Measurements from ENCODE around the gene MED14.

MED14 gene

DNA sequence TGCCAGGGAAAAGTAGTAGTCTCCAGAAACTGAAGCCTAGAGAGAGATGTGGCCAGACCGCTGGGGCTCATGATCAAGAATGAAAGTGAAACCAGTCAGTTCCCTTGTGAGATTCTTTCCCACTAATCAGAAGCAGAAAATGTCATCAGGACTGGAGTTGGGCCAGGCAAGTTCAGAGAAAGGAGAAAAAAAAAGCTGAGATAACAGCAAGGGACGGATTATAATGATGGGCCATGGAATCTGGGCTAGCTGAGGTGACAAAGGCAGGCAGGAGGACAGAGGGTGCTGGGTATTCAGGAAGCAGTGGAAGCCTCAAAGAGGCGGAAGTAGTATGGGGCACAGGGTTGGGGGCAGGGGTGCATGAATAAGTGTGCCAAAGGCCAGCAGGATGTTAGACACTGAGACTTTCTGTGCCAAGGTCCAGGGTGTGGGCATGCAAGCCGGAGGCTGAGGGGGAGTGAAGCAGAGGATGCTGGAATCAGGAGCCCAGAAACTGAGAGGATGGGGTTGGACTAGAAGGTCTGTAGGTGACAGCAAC lies 90.5 kb downstream of the MED14 start:
- DNase-seq: peak; percentile 13 to 40 (median 20)
- peaks cover 27 to 31% of the 10 kb centered on the region in 2 donors for H3K4me1 Mint-ChIP-seq (ENCODE audit: low read depth in 2 of 2)
- ATAC-seq (replicated peaks): peak; percentile 56

GRCh38 chrX:40644176-40644575 lies 91.2 kb downstream of the MED14 start:
- ATAC-seq (replicated peaks) (no peak), DNase-seq (no peak)
- Mint-ChIP-seq H3K4me1 (ENCODE audit: low read depth in 2 of 2) (peaks cover 27 to 31% of the 10 kb centered on the region in 2 donors), H3K4me3 (peak overlapping the region; percentile 90 to 95), H3K27me3 (no peaks in the 10 kb centered on the region), H3K36me3 (ENCODE audit: insufficient read depth) (peaks cover 44% of the 10 kb centered on the region), H3K27ac (peak overlapping the region; percentile 93 to 95), H3K9me3 (no peaks in the 10 kb centered on the region)

More for the DNA sequence above, 90.5 kb downstream of the MED14 start:
- Mint-ChIP-seq H3K27me3 (no peaks in the 10 kb centered on the region), H3K4me3 (peak overlapping the region; percentile 90 to 95), H3K27ac (peak overlapping the region; percentile 93 to 95), H3K36me3 (ENCODE audit: insufficient read depth) (peaks cover 44% of the 10 kb centered on the region), H3K9me3 (no peaks in the 10 kb centered on the region)

DNA sequence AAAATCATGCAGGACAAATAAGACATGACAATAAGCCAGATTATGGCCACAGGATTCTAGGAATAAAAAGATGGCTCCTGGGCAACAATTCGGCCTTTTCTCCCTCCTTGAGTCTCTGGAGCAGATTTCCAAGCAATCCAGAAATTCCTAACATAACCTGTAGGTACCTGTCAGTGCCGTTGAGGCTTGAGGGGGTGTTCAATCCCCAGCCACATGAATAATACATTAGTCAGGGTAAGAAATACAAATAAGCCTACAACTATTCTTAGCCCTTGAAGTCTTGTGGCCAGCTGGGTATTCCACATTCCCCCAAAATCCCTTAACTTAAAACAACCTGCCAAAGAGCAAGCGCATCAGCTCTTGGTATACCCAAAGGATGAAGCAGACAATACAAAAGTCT lies 97.7 kb downstream of the MED14 start:
- ATAC-seq (replicated peaks) (no peak), DNase-seq (no peak)
- Mint-ChIP-seq H3K4me3 (no peak overlapping the region), H3K27me3 (no peaks in the 10 kb centered on the region), H3K4me1 (ENCODE audit: low read depth in 2 of 2) (peaks cover 25% of the 10 kb centered on the region in 2 donors), H3K36me3 (ENCODE audit: insufficient read depth) (peaks cover 62% of the 10 kb centered on the region), H3K9me3 (no peaks in the 10 kb centered on the region), H3K27ac (peak overlapping the region; percentile 17 to 35)

GRCh38 chrX:40632199-40632598 lies 103.1 kb downstream of the MED14 start:
- DNase-seq: no peak
- no peak for ATAC-seq (replicated peaks)
- Mint-ChIP-seq H3K4me3 (no peak overlapping the region), H3K36me3 (ENCODE audit: insufficient read depth) (peaks cover 68% of the 10 kb centered on the region), H3K27me3 (no peaks in the 10 kb centered on the region), H3K27ac (peak overlapping the region in 1 of 2 donors; percentile 82), H3K9me3 (no peaks in the 10 kb centered on the region), H3K4me1 (ENCODE audit: low read depth in 2 of 2) (peaks cover 13 to 16% of the 10 kb centered on the region in 2 donors)

- peaks cover 4% of the 10 kb centered on the region in 2 donors for H3K4me1 Mint-ChIP-seq (ENCODE audit: low read depth in 2 of 2)
- no peak for ATAC-seq (replicated peaks)
- H3K27ac Mint-ChIP-seq: no peak overlapping the region
- H3K9me3 Mint-ChIP-seq: no peaks in the 10 kb centered on the region
- H3K36me3 Mint-ChIP-seq (ENCODE audit: insufficient read depth): peaks cover 37% of the 10 kb centered on the region
- H3K27me3 Mint-ChIP-seq: no peaks in the 10 kb centered on the region
- H3K4me3 Mint-ChIP-seq: no peak overlapping the region
- no peak for DNase-seq
Measured at GRCh38 chrX:40628506-40628905, 106.8 kb downstream of the MED14 start.

GRCh38 chrX:40625294-40625693 lies 110.0 kb downstream of the MED14 start:
- Mint-ChIP-seq H3K27me3 (no peaks in the 10 kb centered on the region), H3K27ac (no peak overlapping the region), H3K9me3 (no peaks in the 10 kb centered on the region), H3K4me3 (no peak overlapping the region), H3K4me1 (ENCODE audit: low read depth in 2 of 2) (no peaks in the 10 kb centered on the region), H3K36me3 (ENCODE audit: insufficient read depth) (peaks cover 24% of the 10 kb centered on the region)
- DNase-seq (no peak), ATAC-seq (replicated peaks) (no peak)

DNA sequence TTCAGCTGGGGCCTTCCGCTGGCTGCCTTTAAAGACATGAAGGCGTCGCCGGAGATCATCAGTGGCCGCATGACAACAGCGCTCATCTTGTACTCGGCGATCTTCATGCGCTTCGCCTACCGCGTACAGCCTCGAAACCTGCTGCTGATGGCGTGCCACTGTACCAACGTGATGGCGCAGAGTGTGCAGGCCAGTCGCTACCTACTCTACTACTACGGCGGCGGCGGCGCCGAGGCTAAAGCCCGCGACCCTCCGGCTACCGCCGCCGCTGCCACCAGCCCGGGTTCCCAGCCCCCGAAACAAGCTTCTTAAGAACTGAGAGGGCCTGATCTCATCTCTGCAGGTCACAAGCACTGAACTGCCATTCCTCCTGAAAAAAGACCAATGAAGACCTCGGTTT lies 111.7 kb downstream of the MED14 start:
- Mint-ChIP-seq H3K27me3 (no peaks in the 10 kb centered on the region), H3K9me3 (no peaks in the 10 kb centered on the region), H3K27ac (no peak overlapping the region), H3K4me1 (ENCODE audit: low read depth in 2 of 2) (no peaks in the 10 kb centered on the region), H3K36me3 (ENCODE audit: insufficient read depth) (peaks cover 17% of the 10 kb centered on the region), H3K4me3 (no peak overlapping the region)
- no peak for ATAC-seq (replicated peaks)
- DNase-seq: no peak

DNA sequence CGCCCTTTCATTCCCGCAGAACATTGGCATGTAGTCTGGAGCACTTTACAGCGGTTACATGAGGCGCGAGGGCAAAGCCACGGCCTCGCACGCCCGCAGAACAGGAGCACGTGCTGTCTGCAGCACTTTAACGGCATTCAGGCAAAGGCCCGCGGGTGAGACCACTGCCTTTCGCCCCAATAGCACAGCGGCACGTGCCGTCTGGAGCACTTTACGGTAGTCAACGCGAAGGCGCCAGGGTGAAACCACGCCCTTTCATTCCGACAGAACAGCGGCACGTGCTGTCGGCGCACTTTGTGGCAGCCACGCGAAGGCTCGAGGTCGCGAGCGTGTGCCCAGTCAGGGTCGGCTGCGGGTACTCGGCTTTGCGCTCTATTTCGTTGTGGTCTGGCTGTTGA lies 112.2 kb downstream of the MED14 start, which contains the start of gene MPC1L:
Gene MPC1L, plus strand, starts transcription at position 290 of the 398 bp plus-strand sequence. CDS start 138 bp downstream, outside the sequence.
- Mint-ChIP-seq H3K27ac (no peak within 1 kb of the TSS), H3K9me3 (no peaks in the 10 kb centered on the region), H3K4me3 (no peak within 1 kb of the TSS), H3K27me3 (no peaks in the 10 kb centered on the region), H3K36me3 (ENCODE audit: insufficient read depth) (peaks cover 14% of the 10 kb centered on the region), H3K4me1 (ENCODE audit: low read depth in 2 of 2) (no peaks in the 10 kb centered on the region)
- DNase-seq: no peak
- no peak for ATAC-seq (replicated peaks)

DNA sequence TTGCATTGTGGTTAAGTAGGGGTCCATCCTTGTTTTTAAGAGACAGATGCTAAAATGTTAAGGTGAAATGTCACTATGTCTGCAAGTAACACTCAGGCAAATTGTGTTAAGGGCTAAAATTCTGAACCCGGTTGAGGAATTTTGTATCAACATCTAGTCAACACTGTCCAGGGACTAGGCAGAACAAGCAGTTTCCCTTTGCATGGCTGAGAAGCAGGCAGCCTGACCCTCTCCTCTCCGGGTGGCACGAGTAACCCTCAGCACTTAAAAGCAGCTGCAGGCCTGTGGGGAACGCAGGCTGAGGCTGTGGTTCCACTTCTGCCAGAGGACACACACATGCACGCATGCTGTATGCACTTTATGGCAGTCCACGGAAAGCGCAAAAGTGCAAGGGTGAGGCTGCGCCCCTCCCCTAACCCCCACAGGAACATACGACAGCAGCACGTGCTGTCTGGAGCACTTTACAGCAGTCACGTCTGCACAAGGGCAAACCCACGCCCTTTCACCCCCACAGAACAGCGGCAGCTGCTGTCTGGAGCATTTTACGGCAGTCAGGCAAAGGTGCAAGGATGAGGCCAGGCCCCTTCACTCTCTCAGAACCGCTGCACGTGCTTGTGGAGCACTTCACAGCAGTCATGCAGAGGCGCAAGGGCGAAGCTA lies 112.7 kb downstream of the MED14 start:
- no peaks in the 10 kb centered on the region for H3K27me3 Mint-ChIP-seq
- DNase-seq (no peak), ATAC-seq (replicated peaks) (no peak)
- no peak overlapping the region for H3K27ac Mint-ChIP-seq
- no peak overlapping the region for H3K4me3 Mint-ChIP-seq
- no peaks in the 10 kb centered on the region for H3K9me3 Mint-ChIP-seq
- no peaks in the 10 kb centered on the region for H3K4me1 Mint-ChIP-seq (ENCODE audit: low read depth in 2 of 2)
- peaks cover 9% of the 10 kb centered on the region for H3K36me3 Mint-ChIP-seq (ENCODE audit: insufficient read depth)

GRCh38 chrX:40617566-40617965 lies 117.8 kb downstream of the MED14 start:
- Mint-ChIP-seq H3K9me3 (no peaks in the 10 kb centered on the region), H3K27ac (no peak overlapping the region), H3K36me3 (ENCODE audit: insufficient read depth) (no peaks in the 10 kb centered on the region), H3K4me3 (no peak overlapping the region), H3K4me1 (ENCODE audit: low read depth in 2 of 2) (no peaks in the 10 kb centered on the region), H3K27me3 (no peaks in the 10 kb centered on the region)
- ATAC-seq (replicated peaks): no peak
- DNase-seq: no peak

GRCh38 chrX:40615976-40616375 lies 119.4 kb downstream of the MED14 start:
- Mint-ChIP-seq H3K9me3 (no peaks in the 10 kb centered on the region), H3K27me3 (no peaks in the 10 kb centered on the region), H3K27ac (no peak overlapping the region), H3K4me1 (ENCODE audit: low read depth in 2 of 2) (no peaks in the 10 kb centered on the region), H3K4me3 (no peak overlapping the region), H3K36me3 (ENCODE audit: insufficient read depth) (no peaks in the 10 kb centered on the region)
- no peak for DNase-seq
- ATAC-seq (replicated peaks): no peak

DNA sequence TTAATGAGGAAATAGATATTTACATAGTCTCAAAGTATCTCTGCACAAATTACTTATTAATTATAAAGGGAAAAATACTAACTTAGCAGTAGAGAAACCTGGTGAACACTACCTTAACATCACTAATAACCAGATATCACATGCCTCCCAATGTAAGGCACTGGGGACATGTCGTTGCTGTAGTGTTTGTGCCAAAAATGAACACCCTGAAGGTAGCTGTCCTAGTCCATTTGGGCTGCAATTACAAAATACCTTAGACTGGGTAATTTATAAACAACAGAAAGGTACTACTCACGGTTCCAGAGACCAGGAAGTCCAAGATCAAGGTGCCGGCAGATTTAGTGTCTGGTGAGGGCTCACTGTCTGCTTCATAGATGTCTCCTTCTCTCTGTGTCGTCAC lies 122.8 kb downstream of the MED14 start:
- ATAC-seq (replicated peaks) (no peak), DNase-seq (no peak)
- H3K27me3 Mint-ChIP-seq: no peaks in the 10 kb centered on the region
- no peaks in the 10 kb centered on the region for H3K36me3 Mint-ChIP-seq (ENCODE audit: insufficient read depth)
- no peaks in the 10 kb centered on the region for H3K4me1 Mint-ChIP-seq (ENCODE audit: low read depth in 2 of 2)
- H3K4me3 Mint-ChIP-seq: no peak overlapping the region
- no peak overlapping the region for H3K27ac Mint-ChIP-seq
- H3K9me3 Mint-ChIP-seq: no peaks in the 10 kb centered on the region

DNA sequence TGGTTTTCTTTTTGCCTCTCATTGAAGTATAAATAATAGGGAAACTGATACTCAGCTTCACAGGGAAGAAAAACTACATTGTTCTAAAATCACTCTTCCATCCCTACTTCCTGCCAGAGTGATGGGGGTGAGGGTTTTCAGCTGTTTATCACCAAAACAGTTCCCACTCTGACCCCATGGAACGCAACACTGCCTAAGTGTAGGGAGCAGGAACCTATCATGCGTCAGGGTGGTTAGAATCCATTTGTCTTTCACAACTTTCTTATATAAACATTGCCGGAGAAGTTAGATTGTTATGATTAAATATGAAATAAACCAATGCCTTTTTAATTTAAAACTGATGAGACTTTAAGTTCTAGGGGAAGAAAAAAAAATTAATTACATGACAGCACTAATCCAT lies 128.0 kb downstream of the MED14 start:
- Mint-ChIP-seq H3K9me3 (no peaks in the 10 kb centered on the region), H3K27ac (no peak overlapping the region), H3K36me3 (ENCODE audit: insufficient read depth) (peaks cover 17% of the 10 kb centered on the region), H3K27me3 (no peaks in the 10 kb centered on the region), H3K4me1 (ENCODE audit: low read depth in 2 of 2) (no peaks in the 10 kb centered on the region), H3K4me3 (no peak overlapping the region)
- no peak for DNase-seq
- no peak for ATAC-seq (replicated peaks)

GRCh38 chrX:40603446-40603845 lies 131.9 kb downstream of the MED14 start:
- H3K27ac Mint-ChIP-seq: peak overlapping the region in 1 of 2 donors; percentile 89
- H3K4me3 Mint-ChIP-seq: no peak overlapping the region
- H3K4me1 Mint-ChIP-seq (ENCODE audit: low read depth in 2 of 2): no peaks in the 10 kb centered on the region
- H3K9me3 Mint-ChIP-seq: no peaks in the 10 kb centered on the region
- peaks cover 40% of the 10 kb centered on the region for H3K36me3 Mint-ChIP-seq (ENCODE audit: insufficient read depth)
- ATAC-seq (replicated peaks): no peak
- no peak for DNase-seq
- H3K27me3 Mint-ChIP-seq: no peaks in the 10 kb centered on the region

Measured in effector memory CD8-positive, alpha-beta T cell (primary cell).